Stimulated activated CD4-positive, alpha-beta T cell treated with anti-CD3 and anti-CD28 coated beads, Interleukin-2, amount 100 ng/mL, for 48 hours (primary cell): ENCODE results near the gene SMDT1.
"Not testable (repeated sequence)": the region's sequence is repeated elsewhere in the genome, so short reads cannot be mapped to it uniquely, and the experiment has no call there.

ENCODE experiments used
- DNase-seq, 2 donors: peaks; one replicate each; pipeline ENCODE4 v3.0.0-alpha.2; 2020

SMDT1 gene

DNA sequence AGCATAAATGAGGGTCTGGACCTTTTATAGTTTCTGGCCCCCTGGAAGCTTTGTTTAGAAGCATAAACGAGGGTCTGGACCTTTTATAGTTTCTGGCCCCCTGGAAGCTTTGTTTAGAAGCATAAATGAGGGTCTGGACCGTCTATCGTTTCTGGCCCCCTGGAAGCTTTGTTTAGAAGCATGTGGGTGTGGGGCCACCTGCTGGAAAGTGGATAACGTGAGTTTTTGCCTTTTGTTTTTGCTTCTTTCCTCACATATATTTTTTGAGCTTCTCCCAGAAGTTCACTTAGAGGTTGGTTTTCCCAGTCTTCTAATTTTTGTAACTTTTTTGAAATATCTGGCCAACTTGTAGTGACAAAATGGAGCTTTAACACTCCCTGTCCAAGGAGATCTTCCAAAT lies 33.3 kb downstream of the SMDT1 start:
- DNase-seq: not testable (repeated sequence)

DNA sequence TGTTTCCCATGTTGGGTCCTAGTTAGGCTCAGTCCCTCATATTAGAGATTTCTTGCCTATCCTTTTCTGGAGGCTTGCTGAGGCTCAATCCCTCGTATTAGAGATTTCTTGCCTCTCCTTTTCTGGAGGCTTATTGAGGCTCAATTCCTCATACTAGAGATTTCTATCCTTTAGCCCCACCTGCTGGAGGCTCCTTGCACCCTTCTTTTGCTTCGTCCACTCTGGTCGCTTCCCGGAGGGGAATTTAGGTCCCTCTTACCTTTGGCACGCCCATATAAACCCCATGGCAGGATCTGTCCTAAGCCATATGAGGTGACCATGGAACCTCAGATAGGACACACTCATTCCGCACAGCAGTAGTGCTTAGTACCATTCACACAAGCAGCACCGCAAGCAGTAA lies 35.2 kb downstream of the SMDT1 start:
- no peak for DNase-seq

DNA sequence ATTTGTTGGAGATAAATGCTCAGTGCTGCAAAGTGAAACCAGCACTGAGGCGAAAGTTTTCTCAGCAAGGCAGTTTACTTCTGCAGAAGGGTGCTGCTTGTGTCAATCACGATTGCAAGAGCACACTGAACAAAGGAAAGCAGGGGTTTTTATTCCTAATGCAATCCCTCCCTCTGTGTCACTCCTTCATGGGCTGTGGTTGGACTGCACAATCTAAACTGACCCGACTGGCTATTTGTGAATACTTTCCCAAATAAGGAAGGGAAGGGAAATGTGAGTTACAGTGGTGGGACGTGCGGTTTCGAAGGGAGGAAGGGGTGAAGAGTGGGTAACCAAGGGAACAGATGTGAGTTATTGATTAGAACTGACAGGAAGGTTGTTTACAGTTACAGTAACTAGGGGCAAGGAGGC lies 35.9 kb downstream of the SMDT1 start:
- not testable (repeated sequence) for DNase-seq

DNA sequence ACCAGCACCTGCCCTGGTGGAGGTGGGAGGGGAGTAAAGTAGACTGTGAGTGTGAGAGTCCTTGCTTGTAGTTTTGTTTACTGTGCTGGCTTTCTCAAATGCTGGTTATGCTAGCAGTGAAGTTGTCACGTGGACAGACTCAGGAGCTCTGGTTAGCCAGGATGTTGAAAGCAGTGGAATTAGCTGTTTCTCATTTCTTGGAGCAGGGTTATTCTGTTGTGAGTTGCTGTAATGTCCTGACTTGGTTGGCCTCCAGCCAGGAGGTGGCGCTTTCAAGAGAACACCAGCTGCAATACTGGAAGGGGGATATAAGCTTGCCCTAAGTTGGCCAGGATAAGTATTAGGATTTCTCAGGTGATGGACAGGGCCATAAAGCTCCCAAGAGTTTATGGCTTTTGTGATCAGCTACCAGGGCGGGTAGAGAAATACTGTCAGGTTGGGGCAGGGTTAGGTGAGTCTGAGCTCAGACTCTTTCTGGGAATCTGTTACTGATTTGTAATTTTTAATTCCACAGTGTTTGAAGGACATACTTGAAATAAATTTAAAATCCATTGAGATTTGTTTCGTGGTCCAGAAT lies 37.4 kb downstream of the SMDT1 start:
- DNase-seq: no peak

DNA sequence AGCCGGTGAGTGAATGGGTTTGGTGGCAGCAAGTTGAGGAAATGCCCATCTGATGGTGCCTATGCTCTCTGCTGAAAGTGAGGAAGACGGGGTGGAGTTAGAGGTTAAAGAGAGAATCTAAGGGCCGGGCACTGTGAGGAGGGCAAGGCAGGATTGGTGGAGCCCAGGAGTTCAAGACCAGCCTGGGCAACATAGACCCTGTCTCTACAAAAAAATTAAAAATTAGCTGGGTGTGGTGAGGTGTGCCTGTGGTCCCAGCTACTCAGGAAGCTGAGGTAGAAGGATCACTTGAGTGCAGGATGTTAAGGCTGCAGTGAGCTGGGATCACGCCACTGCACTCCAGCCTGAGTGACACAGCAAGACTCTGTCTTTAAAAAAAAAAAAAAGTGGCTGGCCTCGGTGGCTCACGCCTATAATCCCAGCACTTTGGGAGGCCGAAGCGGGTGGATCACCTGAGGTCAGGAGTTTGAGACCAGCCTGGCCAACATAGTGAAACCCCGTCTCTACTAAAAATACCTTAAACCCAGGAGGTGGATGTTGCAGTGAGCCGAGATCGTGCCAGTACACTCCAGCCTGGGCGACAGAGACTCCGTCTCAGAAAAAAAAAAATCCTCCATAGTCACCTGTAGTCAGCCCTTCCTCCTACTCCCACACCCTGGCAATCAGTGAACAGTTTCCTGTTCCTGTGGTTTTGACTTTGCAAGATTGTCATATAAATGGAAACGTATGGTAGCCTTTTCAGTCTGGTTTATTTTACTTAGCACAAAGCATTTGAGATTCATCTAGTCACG lies 40.9 kb downstream of the SMDT1 start:
- not testable (repeated sequence) for DNase-seq

DNA sequence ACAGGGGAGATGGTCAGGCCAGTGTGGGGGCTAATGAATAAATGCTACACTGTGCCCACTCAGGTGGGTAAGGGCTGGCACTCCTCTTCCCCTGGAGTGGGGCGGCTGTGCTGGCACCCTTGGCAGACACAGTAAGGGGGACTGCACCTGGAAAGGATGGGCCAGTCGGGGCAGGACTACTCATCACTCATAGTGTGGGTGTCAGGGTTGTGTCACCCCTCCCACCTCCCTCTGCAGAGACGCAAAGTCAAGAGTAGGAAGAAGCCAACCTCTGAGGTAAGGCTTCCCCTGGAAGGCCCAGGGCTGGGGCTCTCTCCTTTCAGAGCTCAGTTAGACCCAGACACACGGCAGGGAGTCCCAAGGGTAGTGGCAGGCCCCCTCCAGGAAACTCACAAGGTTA lies 44.0 kb downstream of the SMDT1 start:
- not testable (repeated sequence) for DNase-seq

DNA sequence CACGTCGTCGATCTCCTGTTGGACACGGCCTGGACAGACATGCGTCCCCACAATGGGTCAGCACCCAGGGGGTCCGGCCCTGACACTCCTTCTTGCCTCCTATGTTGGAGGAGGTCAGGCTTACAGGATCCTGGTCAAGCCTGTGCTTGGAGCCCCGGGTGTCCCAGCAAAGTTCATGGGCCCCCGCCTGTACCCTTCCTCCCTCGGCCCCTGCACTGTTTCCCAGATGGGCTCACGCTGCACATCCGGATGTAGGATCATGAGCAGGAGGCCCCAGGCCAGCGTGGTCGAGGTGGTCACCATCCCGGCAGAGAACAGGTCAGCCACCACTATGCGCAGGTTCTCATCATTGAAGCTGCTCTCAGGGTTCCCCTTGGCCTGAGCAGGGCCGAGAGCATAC lies 48.1 kb downstream of the SMDT1 start:
- DNase-seq: no peak

DNA sequence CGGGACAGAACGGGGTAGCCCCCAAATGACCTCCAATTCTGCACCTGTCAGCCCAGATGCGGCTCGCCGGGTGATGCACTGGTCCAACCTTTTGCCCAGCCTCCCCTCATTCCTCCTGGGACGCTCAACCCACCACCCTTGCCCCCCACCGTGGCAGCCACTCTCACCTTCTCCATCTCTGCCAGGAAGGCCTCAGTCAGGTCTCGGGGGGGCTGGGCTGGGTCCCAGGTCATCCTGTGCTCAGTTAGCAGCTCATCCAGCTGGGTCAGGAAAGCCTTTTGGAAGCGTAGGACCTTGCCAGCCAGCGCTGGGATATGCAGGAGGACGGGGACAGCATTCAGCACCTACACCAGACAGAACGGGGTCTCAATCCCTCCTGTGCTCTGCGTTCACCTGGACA lies 48.5 kb downstream of the SMDT1 start:
- DNase-seq: not testable (repeated sequence)

DNA sequence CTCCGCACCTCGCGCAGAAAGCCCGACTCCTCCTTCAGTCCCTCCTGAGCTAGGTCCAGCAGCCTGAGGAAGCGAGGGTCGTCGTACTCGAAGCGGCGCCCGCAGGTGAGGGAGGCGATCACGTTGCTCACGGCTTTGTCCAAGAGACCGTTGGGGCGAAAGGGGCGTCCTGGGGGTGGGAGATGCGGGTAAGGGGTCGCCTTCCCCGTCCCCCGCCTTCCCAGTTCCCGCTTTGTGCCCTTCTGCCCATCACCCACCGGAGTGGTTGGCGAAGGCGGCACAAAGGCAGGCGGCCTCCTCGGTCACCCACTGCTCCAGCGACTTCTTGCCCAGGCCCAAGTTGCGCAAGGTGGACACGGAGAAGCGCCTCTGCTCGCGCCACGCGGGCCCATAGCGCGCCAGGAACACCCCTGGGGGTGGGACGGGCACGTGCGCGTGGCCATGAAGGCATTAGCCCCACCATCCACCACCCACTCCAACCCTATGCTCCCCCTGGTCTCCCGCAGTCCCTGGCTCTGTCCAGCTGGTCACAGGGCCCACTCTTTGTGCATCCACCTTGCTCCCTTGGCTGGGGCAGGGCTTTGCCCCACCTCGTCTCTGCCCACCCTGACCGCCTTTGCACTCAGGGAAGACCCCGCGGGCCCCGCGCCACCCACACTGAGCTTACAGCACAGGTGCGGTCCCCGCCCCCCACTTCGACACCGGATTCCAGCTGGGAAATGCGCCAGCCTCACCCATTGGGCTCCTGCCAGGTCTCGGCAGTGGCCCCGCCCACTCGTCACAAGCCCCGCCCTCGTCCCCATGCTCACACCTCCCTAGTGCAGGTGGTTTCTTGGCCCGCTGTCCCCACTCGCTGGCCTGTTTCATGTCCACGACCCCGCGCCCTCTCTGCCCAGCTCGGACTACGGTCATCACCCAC lies 49.5 kb downstream of the SMDT1 start:
- not testable (repeated sequence) for DNase-seq

DNA sequence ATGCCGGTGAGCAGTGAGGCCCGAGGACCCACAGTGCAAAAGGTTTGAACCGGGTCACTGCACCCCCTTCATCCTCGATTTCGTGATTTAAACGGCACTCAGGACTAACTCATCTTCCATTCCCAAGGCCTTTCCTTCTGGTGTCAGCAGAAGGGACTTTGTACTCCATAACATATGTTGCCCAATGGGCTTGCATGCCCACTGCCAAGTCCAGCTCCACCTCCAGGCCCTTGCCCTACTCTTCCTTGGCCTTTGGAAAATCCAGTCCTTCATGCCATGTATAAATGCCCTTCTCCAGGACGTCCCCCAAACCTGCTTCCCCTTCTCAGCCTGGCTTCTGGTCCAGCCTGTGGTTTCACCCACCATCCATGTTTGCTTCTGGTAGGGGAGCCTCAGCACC lies 50.7 kb downstream of the SMDT1 start:
- DNase-seq: not testable (repeated sequence)

DNA sequence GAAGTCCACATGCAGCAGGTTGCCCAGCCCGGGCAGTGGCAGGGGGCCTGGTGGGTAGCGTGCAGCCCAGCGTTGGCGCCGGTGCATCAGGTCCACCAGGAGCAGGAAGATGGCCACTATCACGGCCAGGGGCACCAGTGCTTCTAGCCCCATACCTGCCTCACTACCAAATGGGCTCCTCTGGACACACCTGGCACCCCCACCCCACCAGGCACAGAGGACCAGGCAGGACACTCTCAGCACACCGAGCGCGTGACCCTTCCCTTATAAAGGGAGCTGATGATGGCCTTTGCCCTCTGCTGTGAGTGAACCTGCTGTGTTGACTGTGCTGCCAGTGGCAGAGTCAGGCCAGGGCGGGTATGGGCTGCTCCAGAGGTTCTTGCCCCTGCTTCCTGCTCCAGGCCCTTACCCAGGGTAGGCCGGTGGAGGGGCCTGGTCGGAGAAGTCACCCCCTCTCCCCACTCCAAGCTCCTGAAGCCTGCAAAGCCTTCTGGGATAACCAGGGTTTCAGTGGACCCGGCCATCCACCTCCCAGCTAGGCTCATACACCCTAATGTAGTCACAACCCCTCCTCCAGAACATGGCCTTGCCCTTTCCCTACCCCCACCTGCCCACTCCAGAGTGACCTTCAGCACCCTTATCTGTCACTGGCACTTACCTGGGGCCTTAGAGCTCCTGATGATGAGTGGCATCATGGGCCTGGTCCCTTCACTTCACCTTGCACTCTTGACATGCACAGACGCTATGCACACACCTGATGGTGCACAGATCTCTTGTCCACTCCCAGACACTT lies 51.3 kb downstream of the SMDT1 start, which contains the start of gene CYP2D6:
TSS of gene CYP2D6 (minus strand) at position 172 of the 793 bp plus-strand sequence. CDS start at position 153, 19 bp downstream.
- DNase-seq: not testable (repeated sequence)

DNA sequence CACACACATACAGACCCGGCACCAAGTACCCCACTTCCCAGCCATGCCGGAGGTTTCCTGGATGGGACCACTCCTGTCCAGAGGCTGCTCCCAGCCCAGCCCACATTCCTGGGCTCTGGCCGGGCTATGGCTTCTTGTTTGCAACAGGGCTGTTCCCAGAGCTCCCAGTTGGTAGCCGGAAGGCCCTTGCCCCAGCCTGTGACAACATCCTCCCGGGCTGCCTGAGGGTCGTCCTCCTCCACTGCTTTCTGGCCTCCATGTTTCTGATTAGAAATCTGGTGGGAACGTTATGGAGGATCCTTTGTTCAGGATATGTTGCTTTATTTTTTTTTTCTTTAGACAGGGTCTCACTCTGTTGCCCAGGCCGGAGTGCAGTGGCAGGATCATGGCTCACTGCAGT lies 52.1 kb downstream of the SMDT1 start:
- DNase-seq: no peak

DNA sequence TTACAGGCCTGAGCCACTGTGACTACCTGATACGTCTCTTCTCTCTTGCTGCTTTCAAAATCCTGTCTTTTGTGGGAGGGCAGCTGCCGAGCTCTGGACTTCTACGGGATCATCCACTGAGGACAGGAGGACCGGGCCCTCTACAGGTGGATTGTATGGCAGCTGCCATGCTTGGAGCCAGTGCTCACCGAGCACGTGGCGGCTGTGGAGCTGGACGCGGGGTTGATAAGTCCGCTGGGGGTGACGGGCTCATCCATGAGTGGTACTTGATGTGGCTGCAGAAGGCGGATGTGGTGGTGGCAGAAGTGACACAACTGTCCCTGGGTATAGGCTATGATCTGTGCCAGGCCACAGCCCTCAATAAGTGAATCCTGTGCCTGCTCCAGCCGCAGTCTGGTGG lies 53.0 kb downstream of the SMDT1 start:
- DNase-seq: no peak
